GM21423 (cell line): Measurements from ENCODE around the gene GLIS1.

ENCODE experiments used
- ATAC-seq: cut with Tn5 transposase; IDR thresholded peaks from one replicate; pipeline ENCODE4 v1.9.1; 2021; ENCODE audit warnings: mild to moderate bottlenecking, moderate library complexity; ENCODE audit not compliant: unreplicated experiment

Gene GLIS1

DNA sequence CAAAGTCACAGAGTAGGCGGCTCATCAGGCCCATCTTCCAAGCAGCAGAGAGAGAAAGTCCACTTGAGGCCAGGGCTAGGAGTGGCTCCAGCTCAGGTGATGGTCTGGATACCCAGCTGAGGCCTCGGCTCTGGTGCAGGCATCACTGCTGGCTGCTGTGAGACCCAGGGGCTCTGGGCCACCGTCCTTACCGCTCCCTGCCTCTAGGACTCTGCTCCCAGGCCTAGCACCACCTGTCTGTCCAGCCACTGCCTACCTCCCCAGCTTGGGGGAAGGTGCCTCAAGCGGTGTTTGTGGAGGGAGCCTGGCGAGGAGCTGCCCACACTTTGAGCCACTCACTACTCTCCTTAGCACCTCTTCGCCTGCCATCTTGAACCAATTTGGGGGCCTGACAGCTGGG is 221.9 kb downstream of the GLIS1 start:
- ATAC-seq, result no peak

DNA sequence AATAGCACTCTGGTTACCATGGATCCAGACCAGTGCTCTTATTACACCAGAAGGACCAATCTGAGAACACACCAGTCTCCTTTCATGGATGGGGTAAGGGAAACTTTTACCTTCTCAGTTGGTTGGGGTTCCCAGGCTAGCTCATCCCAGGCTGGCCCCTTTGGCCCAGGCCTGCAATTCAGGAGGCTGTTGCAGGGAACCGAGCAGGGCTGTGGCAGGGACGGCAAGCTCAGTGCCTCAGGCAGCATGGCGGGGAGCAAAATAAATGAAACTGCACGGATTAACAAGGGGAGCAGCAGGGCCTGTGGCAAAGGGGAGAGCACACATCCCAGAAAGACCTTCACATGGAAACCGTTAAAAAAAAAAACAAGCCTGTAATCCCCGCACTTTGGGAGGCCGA is 222.8 kb downstream of the GLIS1 start:
- no peak for ATAC-seq

DNA sequence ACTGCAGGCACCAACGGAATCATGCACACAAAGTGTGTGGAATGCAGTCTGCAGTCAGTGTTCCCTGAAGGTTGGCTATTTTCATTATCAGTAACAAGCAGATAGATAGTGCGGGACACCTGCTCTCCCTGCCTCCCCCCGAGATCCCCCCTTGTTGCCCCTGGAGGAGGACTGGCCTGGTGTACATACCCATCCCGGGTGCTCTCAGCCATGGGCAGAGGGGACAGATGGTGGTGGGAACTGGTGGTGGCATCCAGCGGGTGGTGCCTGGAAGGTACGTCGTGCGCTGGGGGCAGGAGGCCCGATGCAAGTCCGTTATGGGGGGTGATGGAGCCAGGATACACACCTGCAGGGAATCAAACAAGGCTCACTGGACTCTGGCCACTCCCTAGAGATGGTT is 224.5 kb downstream of the GLIS1 start:
- ATAC-seq, result no peak

DNA sequence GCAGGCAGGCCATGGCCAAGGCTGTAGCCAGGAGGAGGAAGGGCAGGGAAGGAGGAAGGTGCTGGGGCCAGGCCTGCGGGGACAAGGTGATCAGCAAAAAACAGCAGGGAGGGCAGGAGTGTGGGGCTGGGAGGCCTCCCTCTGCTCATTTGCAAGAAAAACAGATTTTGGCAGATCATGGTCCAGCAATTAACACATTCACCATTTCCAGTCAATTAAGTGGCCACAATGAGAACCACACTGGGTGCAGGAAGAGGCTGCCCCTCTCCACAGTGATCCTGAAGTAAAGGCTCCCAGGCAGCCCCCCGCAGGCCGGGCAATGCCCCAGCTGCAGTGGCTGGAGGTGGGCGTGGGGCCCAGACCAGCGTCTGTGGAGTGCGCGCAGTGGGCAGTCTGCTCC is 225.1 kb downstream of the GLIS1 start:
- no peak for ATAC-seq

DNA sequence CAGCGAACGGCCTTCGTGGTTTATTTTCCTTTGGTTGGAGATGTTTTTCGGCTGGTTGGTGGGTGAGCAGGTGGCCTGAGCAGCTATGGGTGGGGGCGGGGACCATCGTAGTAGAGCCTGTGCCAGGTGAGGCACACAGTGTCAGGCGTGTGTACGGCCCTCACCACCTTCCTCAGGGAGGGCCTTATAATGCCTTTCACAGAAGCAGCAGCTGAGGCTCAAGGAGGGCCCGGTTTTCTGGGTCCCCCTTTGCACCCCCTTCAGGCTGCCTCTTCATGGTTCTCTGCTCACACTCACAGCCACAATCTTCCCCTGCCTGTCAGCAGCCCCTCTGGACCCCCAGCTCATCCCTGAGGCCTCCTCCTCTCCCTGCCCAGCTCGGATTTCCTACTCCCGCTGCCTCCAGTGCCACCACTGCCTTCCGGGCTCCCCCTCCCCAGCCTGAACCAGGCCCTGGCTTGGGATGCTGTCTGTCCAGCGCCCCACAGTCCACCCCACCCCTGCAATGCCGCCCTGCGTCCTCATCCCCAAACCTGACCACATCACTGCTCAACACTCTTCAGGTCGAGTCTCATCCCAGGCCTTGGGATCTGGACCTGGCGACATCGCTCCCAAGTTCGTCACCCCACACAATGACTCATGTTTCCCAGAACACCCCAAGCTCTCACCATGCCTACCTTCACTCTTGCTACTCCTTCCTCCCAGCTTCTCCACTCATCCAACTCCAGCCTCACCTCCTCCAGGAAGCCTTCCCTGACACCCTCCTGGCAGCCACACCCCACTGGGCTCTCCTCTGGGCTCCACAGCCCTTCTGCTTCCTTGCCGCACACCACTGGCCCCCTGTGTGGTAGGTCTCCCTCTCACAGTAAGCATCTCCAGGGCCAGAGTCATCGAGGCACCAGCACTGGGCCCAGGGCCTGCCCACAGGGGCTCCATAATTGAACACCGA is 225.9 kb downstream of the GLIS1 start:
- ATAC-seq, result no peak

DNA sequence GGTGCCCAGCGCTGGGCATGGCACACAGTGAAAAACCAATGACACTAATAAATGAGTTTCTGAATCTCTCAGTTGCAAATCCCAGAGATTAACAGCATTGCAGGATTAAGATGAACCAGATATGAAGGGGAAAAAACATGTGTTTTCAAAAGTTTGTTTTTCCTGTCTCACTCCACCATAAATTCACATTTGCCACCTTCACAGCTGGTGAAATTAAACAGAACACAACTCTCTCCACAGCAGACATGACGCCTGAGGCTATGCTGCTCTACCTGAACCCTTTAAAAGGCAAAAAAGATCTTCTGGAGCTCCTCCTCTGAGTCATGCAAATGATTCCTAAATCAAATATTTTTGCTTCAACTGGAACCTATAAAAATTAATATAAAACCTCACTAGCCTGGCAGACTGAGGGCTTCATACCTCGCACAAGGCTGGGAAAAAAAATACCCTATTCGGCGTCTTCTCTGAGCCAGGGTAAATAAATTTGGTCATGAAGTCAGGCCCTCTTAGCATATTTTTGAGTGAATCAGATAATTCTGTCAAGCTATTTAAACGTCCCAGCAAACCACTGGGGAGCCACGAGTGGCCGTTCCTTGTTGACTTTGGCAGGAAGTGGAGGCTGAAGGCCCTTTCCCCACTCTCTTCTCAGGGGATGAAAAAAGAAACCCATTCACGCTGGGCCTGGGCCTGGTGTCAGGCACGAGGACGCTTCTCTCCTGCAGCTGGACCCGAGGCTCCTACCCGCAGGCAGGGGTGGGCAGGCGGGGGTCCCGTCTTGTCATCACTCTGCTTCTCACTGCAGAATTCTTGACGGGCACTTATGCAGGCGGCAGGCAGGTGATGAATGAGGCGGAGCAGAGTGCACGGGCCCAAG is 226.8 kb downstream of the GLIS1 start:
- ATAC-seq, result no peak

DNA sequence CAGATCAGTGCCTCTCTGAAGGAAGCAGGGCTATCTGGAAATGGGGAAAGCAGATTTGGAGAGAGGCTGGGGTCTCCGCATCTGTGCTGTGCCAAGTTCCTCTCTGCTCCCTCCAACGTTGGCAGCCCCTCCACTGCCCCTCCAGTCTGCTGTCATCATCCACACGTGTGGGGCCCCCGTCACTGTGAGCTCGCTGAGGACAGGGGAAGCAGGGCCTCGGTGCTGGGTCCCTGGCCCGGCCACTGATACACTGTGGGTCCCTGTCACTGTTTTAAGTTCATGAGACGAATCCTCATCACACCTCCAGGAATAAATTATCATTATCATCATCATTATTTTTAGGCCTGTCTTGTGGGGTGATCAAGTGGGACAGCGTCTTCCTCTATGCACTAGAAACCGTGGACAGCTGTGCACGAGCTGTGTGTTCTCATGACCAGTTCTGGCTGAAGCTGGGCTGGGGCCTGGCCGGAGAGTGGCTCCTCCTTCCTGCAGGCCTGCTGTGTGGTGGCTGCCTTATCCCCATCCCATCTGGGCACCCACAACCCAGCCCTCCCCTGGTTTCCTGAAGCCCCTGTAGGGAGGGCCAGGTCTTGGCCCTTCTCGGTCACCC is 227.5 kb downstream of the GLIS1 start:
- ATAC-seq, result no peak

DNA sequence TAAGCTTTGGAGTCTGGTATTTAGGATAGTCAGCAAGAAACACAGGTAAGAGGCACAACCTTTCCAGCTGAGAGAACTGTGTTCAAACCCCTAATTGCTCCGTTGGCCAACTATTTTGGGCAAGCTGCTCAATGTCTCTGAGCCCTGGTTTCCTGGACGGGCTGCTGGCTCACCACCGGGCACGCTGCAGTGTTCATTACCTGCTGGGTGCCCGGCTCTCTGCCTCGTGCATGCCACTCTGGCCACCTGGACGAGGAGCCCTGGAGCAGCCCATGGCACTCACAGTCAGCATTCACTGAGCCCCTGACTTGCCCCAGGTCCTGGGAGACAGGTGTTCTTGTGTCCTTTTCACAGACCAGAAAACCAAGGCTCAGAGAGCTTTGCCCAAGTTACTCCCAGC is 228.7 kb downstream of the GLIS1 start:
- no peak for ATAC-seq

DNA sequence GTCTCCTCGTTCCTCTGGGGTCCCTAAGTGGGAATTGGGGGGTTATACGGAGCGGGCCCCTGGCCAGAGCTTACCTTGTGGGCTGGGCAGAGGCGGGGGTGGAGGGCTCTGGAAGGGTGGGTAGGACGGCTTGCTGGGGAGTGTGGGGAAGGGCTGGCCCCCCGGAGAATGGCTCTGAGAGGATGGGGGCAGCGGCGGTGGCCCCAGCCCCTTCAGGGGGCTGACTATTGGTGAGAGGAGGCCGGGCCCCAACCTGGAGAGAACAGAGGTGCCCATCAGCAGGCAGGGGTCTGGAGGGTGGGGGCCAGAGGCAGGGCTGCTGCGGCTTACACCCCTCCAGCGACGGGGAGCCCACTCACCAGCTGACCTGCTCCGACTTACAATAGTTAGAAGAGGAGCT is 229.2 kb downstream of the GLIS1 start:
- ATAC-seq, result no peak

DNA sequence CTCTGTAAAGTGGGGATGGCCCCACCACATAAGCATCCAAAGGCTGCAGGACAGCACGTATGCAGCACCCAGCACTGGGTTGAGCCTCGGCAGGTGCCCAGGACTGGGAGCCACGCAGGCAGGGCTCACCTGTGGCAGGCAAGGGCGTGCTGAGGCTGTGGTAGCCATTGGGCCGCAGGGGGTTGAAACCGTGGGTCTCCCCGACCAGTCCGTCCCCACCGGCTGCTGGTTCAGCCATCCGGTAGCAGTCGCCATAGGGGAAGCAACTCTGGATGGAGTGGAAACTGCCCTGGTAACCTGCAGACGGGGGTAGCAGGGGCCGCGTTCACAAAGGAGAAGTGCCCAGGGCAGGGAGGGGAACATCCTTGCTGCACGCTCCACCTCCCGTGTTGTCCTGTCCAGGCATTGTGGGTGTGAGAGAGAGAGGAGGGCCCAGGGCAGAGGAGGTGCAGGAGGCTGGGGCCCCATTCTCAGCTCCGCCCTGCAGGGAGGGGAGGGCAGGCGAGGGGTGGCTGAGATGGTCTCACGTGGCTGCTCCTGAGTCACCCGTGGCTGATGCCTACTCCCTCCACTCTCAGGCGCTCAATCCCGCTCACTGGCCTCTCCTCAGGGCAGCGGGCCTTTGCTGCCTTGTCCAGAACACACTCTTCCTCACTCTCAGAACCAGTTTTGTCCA is 229.8 kb downstream of the GLIS1 start:
- no peak for ATAC-seq

DNA sequence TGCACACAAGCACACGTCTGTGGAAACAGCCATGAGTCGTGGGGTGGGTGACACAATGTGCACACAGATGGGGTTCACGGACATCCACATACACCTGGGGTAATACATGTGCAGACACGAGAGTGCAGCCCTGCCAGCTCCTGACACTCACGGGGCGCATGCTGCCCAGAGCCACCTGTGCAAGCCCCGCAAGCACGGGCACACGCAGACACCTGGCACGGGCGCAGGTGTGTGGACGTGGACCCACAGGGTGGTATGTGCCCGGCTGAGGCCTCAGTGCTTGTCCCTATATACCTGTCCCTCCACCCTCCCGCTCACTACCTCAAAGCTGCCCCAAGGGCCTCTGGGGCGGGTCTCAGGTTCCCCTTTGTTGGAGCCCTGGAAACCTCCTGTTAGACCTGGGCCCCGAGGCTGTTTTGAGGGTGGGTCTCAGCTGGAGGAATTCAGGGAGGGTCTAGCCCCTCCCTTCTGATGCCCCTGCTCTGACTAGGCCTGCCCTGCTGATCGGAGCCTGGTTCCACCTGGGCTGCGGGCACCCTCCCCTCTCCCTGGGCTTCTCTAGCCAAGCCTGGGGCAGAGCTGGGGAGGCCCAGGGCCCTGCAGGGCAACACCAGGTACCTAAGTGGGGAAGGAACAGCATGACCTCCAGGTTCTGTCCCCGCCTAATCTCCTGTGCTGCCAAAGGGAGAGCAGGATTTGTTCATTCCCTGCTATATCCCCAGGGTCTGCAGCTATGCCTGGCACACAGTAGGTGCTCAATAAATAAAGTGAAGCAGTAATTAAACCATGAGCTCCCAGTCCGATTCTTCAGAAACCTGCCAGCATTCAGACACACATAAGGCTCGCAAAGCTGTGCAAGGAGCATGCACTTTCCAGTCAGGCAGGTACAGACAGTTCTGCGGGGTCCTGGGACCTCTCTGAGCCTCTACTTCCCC is 230.6 kb downstream of the GLIS1 start:
- no peak for ATAC-seq

DNA sequence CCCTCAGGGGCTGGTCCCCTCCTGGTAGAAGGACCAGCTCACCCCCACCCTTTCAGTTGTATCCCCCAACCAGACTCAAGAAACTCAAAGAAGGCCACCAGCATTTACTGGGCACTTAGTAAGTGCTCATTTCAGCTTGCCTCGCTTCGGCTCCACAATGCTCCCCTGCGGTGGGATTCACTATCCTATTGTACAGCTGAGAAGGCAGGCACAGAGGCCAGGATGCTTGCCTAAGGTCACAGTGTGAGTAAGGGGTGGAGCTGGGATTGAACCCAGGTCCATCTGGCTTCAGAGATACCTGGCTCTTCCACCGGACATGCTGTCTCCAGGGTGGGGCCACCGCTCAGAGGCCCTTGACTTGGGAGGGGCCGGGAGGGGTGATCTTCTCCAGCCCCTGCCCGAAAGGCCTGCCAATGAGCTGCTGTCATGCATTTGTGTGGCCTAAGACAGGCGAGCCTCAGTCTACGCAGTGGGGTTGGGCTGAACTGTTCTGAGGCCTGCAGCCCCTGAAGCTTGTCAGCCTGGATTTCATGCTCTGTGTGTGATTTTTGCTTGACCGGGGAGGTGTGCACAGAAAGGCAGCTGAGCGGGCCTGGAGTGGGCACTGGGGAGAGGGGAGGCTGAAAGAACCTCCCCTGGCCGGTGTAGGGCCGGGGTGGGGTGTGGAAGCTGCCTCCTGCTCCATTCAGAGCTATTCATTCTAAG is 231.7 kb downstream of the GLIS1 start:
- ATAC-seq, result no peak

DNA sequence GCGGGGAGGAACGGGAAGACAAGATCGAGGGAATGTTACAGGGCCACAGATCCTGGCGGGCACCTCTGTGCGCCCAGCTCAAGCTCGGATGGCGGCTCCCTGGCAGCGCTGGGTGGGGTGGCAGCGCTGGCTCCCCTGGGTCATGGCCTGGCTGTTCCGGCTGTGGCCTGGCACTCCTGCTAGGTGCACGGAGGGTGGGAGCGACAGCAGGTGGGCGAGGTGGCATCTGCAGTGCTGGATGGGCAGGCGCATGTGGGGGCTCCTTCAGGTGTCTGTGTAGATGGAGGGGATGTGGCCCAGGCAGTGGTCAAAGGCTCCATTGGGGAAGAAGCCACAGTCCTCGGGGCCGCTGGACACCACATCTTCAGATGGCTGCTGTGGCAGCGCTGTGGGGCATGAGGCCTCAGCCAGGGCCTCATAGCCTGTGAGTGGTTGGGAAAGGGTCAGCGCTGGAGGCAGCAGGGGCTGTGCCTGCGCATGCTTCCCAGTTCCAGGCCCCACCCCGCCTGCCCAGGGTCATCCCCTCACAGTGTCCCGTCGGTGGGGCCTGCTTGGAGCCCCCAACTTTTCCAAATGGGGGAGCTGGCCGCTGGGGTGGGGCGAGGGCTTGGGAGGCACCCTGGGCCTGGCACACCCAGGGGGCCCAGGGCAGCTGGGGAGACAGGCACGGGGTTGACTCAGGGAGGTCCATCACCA is 232.5 kb downstream of the GLIS1 start:
- no peak for ATAC-seq

DNA sequence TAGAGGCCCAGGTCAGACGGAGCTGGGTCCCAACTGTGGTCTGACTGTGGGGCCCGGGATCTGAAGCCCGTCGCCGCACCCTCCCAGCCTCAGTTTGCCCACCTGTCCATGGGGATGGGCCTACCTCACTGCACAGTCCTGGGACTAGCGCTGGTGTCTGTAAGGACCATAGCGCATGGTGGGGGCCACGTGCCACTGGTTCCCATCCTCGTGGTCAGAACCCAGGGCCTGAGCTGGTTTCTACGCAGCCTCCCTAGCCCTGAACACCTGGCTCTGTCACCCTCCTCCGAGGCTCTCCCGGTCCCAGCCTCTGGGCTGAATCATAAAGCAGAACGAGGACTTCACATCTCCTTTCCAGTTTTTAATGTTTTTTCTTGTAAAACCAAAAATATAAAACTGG is 233.1 kb downstream of the GLIS1 start:
- no peak for ATAC-seq

DNA sequence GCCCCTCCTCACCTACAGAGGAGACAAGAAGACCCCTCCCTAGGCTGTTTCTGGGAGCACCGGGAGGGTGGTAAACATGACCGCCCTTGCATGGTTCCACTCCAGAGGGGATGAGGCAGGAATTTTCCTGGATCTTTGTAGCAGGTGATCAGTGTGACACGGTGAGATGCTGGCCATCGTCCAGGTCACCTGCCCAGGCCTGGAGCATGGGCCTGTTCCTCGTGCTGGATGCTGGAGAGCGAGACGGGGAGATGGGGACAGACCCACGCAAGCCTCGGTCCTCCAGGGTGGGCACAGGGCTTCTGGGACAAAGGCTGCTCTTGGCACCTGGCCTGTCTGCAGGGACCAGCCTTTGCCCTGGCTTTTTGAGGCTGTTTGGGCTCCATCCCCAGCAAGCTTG is 233.6 kb downstream of the GLIS1 start:
- no peak for ATAC-seq

DNA sequence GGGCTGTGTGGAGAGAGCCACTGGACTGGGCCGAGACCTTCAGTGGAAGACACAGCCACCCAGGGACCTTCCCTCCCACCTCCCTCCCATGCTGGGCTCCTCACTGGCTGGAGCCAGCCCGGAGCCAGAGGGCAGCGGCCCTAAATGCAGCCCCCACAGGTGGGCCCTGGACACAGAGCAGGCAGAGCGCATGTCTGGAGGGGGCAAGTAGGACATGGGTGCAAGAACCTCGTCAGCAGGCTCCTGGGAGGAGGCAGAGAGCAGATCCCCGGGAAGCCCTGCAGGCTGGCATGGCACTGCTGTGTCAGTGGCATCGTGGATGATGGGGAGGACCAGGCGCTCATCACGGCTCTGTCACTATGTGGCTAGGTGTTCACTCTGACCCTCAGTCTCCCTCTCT is 234.1 kb downstream of the GLIS1 start:
- no peak for ATAC-seq

DNA sequence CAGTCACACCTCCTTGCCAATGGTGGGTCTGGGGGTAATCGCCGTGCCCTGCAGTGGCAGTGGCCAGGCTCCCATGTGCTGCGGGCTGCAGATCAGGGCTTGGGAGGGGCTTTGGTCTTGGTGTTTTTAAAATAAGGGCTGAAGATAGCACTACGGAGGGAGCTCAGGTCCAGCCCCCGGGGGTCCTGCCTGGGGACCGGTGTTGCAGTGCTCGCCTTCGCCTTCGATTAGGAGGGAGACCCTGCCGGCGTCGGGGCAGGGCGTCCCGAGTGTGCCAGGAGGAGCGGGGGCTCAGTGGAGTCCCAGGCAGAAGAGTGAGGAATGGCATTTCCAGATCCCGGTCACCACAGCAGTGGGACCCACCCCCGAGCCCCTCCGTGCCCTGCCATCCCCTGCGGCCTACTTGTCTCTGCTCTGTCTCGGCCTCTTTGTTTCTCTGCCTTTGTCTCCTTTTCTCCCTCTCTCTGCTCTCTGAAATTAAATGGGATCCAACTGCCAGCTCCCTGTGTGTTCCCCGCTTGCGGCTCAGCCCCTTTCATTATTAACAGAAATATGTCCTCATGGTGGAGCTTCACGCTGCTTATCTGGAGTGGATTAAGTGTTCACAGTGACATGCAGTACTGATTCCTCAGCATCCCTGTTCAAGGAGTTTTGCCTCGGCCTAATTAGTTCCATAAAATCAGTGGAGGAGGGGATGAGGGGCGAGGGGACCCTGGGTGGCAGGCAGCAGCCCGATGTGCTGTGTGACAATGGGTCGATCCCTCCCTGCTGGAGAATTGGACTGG is 235.3 kb downstream of the GLIS1 start:
- ATAC-seq, result no peak
